ENCODE measurements around the gene RASAL3. TPM values are rescaled to one million over a fixed set of nuclear protein-coding genes. Genes with fewer than 3 reads are reported as not detected.
A peak's percentile ranks its signal among the peaks of the same experiment; 100 is the strongest.

The RASAL3 gene
- total RNA-seq, 1 experiment from 2014 or later: not detected

DNA sequence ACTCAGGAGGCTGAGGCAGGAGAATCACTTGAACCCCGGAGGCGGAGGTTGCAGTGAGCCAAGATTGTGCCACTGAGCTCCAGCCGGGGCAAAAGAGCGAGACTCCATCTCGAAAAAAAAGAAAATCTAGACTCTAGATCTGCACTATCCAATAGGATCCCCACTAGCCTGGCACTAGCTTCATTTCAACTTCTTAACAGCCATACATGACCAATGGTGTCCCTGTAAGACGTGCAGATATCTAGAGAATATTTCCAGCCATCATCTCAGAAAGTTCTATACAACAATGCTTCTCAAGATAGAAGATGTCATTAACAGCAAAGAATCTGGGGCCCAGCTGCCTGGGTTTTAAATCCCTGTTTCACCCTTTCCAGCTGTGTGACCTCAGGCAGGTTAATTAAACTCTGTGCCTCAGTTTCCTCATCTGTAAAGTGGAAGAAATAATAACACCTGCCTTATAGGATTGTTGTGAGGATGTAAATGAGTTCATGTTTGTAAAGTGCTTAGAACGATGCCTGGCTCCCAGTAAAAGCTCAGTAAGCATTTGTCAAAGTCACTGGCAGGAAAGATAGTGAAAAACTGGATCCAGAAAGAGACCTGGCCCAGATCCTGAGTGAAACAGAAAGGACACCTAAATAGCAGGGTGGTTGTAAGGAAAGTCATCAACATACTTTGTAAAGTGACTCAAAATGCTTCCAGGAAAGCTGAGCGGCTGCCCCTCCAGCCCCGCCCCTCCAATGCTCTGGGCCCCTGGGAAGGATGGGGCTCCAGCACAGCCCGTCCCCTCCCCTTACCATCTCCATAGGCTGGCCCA is 28.1 kb downstream of the RASAL3 start:
- Histone ChIP-seq H3K9me3 (ENCODE audit: low read length) (no peaks in the 10 kb centered on the region), H4K20me1 (ENCODE audit: low read length) (peaks cover 5% of the 10 kb centered on the region; the same call in 1 of the 2 replicates), H3F3A (ENCODE audit: low read length, unreplicated experiment) (no peaks in the 10 kb centered on the region), H3K9me2 (replicated peaks; ENCODE audit: low read length) (no peaks in the 10 kb centered on the region), H3K9ac (ENCODE audit: low read length) (no peak overlapping the region), H3K79me2 (ENCODE audit: low read length) (peaks cover 10% of the 10 kb centered on the region), H3K36me3 (ENCODE audit: low read depth, low read length) (no peaks in the 10 kb centered on the region), H2AFZ (ENCODE audit: low read length) (no peak overlapping the region), H3K4me1 (ENCODE audit: insufficient read depth, low read length) (peaks cover 12% of the 10 kb centered on the region), H3K4me3 (ENCODE audit: low read length) (no peak overlapping the region), H3K27ac (ENCODE audit: low read length) (no peak overlapping the region), H3K4me2 (ENCODE audit: low read length) (no peak overlapping the region), H3K27me3 (ENCODE audit: low read length) (no peaks in the 10 kb centered on the region)
- ATAC-seq: no peak
- intact Hi-C loops (cut with micrococcal nuclease): no loop called here
- TF ChIP-seq EZH2 (IDR thresholded peaks at IDR 0.05; ENCODE audit: low read length, unreplicated experiment): no peak
- TF ChIP-seq, protein P1, sequence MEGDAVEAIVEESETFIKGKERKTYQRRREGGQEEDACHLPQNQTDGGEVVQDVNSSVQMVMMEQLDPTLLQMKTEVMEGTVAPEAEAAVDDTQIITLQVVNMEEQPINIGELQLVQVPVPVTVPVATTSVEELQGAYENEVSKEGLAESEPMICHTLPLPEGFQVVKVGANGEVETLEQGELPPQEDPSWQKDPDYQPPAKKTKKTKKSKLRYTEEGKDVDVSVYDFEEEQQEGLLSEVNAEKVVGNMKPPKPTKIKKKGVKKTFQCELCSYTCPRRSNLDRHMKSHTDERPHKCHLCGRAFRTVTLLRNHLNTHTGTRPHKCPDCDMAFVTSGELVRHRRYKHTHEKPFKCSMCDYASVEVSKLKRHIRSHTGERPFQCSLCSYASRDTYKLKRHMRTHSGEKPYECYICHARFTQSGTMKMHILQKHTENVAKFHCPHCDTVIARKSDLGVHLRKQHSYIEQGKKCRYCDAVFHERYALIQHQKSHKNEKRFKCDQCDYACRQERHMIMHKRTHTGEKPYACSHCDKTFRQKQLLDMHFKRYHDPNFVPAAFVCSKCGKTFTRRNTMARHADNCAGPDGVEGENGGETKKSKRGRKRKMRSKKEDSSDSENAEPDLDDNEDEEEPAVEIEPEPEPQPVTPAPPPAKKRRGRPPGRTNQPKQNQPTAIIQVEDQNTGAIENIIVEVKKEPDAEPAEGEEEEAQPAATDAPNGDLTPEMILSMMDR (conservative IDR thresholded peaks at IDR 0.05; ENCODE audit: low read depth, low read length): no peak
- no peak for TF ChIP-seq EZH2phosphoT487 (IDR thresholded peaks at IDR 0.05; ENCODE audit: borderline replicate concordance, low read length)
- ChIA-PET CTCF (no interaction called here), POLR2A (ENCODE audit: unreplicated experiment) (no interaction called here)
- no peak for DNase-seq
- BruUV-seq (replicated peaks): no TSS peak

DNA sequence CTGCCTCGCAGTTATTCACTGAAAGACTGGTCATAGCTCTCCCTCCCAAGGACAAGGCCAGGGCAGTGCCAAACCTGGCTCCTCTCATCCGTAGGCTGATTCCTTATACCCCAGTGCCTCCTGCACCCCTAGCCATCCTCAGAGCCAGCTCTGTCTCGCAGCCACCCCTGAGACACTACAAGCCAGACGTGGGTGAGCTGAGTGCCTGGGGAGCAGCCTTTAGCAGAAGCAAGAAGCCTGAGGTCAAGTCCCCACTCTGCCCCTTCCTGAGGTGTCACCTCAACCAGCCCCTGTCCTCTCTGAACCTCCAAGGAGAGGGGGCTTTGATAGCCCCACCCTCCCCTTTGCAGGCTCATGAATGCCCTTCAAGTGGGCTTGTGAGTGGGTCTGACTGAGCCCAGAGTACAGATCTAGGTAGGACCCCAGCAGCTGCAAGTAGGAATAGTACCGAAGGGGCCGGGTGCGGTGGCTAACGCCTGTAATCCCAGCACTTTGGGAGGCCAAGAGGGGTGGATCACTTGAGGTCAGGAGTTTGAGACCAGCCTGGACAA is 30.8 kb downstream of the RASAL3 start:
- ChIA-PET CTCF (no interaction called here), POLR2A (ENCODE audit: unreplicated experiment) (interaction anchor here (0.5 kb wide), 1 partner anchor 1771 kb away, joined by 3 read pairs; no protein-coding TSS in a partner anchor)
- Histone ChIP-seq H3K27ac (ENCODE audit: low read length) (no peak overlapping the region), H3K79me2 (ENCODE audit: low read length) (peaks cover 36% of the 10 kb centered on the region), H3K4me1 (ENCODE audit: insufficient read depth, low read length) (peaks cover 21% of the 10 kb centered on the region), H3K4me3 (ENCODE audit: low read length) (peak overlapping the region; percentile 71), H3K9ac (ENCODE audit: low read length) (no peak overlapping the region), H3K9me3 (ENCODE audit: low read length) (no peaks in the 10 kb centered on the region), H3K27me3 (ENCODE audit: low read length) (no peaks in the 10 kb centered on the region), H3K4me2 (ENCODE audit: low read length) (peak overlapping the region; percentile 99), H2AFZ (ENCODE audit: low read length) (peak overlapping the region; percentile 99), H3F3A (ENCODE audit: low read length, unreplicated experiment) (no peaks in the 10 kb centered on the region), H4K20me1 (ENCODE audit: low read length) (peaks cover 15% of the 10 kb centered on the region; the same call in 1 of the 2 replicates), H3K36me3 (ENCODE audit: low read depth, low read length) (peaks cover 11% of the 10 kb centered on the region; the same call in 1 of the 2 replicates), H3K9me2 (replicated peaks; ENCODE audit: low read length) (no peaks in the 10 kb centered on the region)
- no peak for TF ChIP-seq EZH2 (IDR thresholded peaks at IDR 0.05; ENCODE audit: low read length, unreplicated experiment)
- no peak for TF ChIP-seq EZH2phosphoT487 (IDR thresholded peaks at IDR 0.05; ENCODE audit: borderline replicate concordance, low read length)
- TF ChIP-seq, protein P1 (conservative IDR thresholded peaks at IDR 0.05; ENCODE audit: low read depth, low read length): no peak
- ATAC-seq: no peak
- DNase-seq: no peak
- intact Hi-C loops (cut with micrococcal nuclease): loop anchor here (2.0 kb wide), 1 partner anchor 15 kb away; the partner anchor contains the start of gene WIZ
- BruUV-seq (replicated peaks): no TSS peak

Data from PC-3 (cell line).